ENCODE results near the gene SEC16B. TPM values are rescaled to one million over a fixed set of nuclear protein-coding genes. Genes with fewer than 3 reads are reported as not detected.

The SEC16B gene
- total and polyA plus RNA-seq, 4 experiments from 2014 or later, result not detected

DNA sequence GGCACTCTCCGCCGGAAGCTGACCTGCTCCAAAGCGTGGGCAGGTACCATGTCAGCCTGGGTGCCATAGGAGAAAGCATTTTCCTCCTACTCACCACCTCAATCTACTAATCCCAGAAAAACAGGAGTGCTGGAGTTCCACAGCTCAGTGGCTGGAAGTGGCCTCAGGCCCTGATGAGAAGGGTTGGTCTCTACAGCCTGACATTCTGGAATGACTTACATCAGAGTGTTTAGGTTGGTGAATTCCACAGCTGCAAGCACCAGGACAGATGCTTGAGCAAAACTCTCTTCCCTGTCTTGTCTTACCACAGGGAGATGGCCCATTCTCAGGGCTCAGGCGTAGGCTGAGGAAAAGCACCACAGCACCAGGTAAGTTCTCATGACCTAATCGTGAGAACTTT is 5.5 kb downstream of the SEC16B start:
- H3K27me3 Mint-ChIP-seq, result no peaks in the 10 kb centered on the region
- ChIA-PET CTCF (ENCODE audit: partially characterized antibody) (no interaction called here), POLR2A (ENCODE audit: partially characterized antibody) (no interaction called here)
- no peak overlapping the region for H3K27ac Mint-ChIP-seq
- no peak for DNase-seq
- peaks cover 0 to 4% (median under 1%) of the 10 kb centered on the region in 8 donors for H3K9me3 Mint-ChIP-seq
- no peak overlapping the region for H3K27ac ChIP-seq (ENCODE audit: low read depth, low read length)
- H3K36me3 Mint-ChIP-seq, result no peaks in the 10 kb centered on the region
- no peak overlapping the region for H3K4me3 ChIP-seq (ENCODE audit: low read length in 2 of 2)
- H3K9me3 ChIP-seq (ENCODE audit: control insufficient read depth in 1 of 2, low read length in 2 of 2), result no peaks in the 10 kb centered on the region
- H3K36me3 ChIP-seq (ENCODE audit: insufficient read depth, low read length), result no peaks in the 10 kb centered on the region
- no peaks in the 10 kb centered on the region for H3K27me3 ChIP-seq (ENCODE audit: insufficient read depth, low read length)
- intact Hi-C loops (cut with micrococcal nuclease), result no loop called here
- no peaks in the 10 kb centered on the region for H3K4me1 ChIP-seq (ENCODE audit: insufficient read depth, low read length)
- H3K4me3 Mint-ChIP-seq, result no peak overlapping the region
- no peaks in the 10 kb centered on the region for H3K4me1 Mint-ChIP-seq

DNA sequence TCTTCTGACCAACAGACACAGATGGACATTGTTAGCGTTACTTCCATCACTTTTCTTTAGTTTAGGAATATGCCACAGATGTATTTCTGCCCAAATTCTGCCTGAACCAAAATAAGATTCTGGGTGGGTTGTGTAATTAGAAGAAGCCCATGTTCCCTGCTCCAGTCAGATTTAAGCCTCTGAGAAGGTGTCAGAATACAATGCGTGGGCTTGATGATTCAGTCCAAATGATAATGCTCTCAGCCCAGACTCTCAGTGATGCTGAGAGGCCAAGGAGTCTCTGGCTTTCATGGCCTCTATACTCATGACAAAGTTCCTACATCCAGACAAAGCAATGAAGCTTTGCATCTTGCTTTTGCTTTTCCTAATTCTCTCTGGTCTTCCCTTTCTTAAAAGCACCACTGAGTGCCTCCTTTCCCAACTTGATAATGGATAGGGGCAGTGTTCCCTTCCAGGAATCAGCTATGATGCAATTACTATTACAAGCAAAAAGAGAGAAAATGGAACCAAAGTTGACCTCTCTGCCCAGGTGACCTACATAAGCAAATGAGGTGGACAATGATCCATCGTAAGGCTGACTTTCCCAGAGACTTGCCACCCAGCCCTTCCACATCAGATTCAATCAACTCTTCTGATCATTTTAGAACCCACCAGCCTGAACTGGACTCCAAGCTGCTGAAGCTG is 8.8 kb downstream of the SEC16B start:
- H3K27ac ChIP-seq (ENCODE audit: low read depth, low read length), result no peak overlapping the region
- no peaks in the 10 kb centered on the region for H3K4me1 ChIP-seq (ENCODE audit: insufficient read depth, low read length)
- peaks cover 0 to 1% of the 10 kb centered on the region in 2 donors for H3K27me3 Mint-ChIP-seq
- intact Hi-C loops (cut with micrococcal nuclease), result no loop called here
- no peaks in the 10 kb centered on the region for H3K9me3 ChIP-seq (ENCODE audit: control insufficient read depth in 1 of 2, low read length in 2 of 2)
- no peak overlapping the region for H3K27ac Mint-ChIP-seq
- POLR2A ChIA-PET (ENCODE audit: partially characterized antibody), result no interaction called here
- no peak overlapping the region for H3K4me3 ChIP-seq (ENCODE audit: low read length in 2 of 2)
- no peak overlapping the region for H3K4me3 Mint-ChIP-seq
- no peaks in the 10 kb centered on the region for H3K27me3 ChIP-seq (ENCODE audit: insufficient read depth, low read length)
- CTCF ChIA-PET (ENCODE audit: partially characterized antibody), result interaction anchor here (1.9 kb wide), 1 partner anchor 10 kb away, joined by 6 read pairs; no protein-coding TSS in a partner anchor
- no peak for DNase-seq
- H3K4me1 Mint-ChIP-seq, result no peaks in the 10 kb centered on the region
- H3K36me3 ChIP-seq (ENCODE audit: insufficient read depth, low read length), result no peaks in the 10 kb centered on the region
- no peaks in the 10 kb centered on the region for H3K36me3 Mint-ChIP-seq
- peaks cover 0 to 4% (median 0%) of the 10 kb centered on the region in 8 donors for H3K9me3 Mint-ChIP-seq

DNA sequence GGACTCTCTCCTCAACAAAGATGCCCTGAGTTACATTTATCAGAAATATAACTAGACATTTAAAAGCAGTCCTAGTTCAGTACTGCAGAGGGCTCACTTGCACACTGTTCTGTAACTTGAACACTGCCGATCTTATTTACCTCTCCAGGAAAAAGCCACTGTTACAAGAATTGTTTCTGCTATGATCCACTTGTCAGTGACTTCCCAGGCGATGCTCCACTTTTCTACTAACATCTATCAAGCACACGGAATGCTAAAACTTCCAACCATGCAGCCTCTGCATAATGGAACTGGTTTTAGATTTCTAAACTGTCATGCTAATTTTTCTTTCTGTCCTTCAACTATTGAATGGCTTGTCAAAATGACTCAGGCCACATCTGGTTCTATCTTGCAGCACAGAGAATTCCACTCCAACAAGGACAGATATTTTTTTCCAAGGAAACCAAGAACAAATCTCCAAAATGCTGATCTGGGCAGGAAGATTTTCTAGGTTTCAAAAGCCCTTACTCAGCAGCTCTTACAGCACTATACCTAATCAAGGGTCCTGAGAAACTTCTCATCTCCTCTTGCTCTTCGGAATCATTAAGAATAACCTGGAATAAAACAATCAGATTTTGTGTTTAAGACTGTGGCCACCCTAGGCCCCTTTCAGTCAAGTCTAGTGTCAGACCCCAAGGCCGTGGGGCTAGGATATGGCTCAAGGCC is 9.9 kb downstream of the SEC16B start:
- Mint-ChIP-seq H3K4me3 (no peak overlapping the region), H3K27me3 (peaks cover 0 to 1% of the 10 kb centered on the region in 2 donors), H3K27ac (no peak overlapping the region), H3K9me3 (peaks cover 0 to 4% (median 0%) of the 10 kb centered on the region in 8 donors), H3K36me3 (no peaks in the 10 kb centered on the region), H3K4me1 (no peaks in the 10 kb centered on the region)
- Histone ChIP-seq H3K27ac (ENCODE audit: low read depth, low read length) (no peak overlapping the region), H3K27me3 (ENCODE audit: insufficient read depth, low read length) (no peaks in the 10 kb centered on the region), H3K36me3 (ENCODE audit: insufficient read depth, low read length) (no peaks in the 10 kb centered on the region), H3K4me3 (ENCODE audit: low read length in 2 of 2) (no peak overlapping the region), H3K4me1 (ENCODE audit: insufficient read depth, low read length) (no peaks in the 10 kb centered on the region), H3K9me3 (ENCODE audit: control insufficient read depth in 1 of 2, low read length in 2 of 2) (no peaks in the 10 kb centered on the region)
- ChIA-PET POLR2A (ENCODE audit: partially characterized antibody) (no interaction called here), CTCF (ENCODE audit: partially characterized antibody) (no interaction called here)
- DNase-seq, result no peak
- intact Hi-C loops (cut with micrococcal nuclease), result no loop called here

DNA sequence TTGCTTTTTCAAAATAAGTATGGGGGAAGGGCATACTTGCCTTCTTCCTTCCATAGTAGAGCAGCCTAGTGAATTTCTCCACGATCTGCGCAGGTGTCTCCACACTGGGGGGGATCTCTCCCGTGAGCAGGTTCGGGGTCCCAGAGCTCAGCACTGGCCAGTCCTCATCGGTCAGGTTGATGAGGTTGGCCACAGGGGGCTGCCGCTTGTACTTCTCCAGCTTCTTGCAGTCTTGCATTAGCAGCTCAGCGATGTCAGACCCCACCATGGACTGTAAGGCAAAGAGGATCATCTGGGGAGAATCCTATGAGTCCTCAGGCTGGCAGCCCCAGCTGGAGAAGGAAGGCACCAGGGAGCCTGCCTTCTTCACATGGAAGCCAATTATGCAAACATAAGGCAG is 11.8 kb downstream of the SEC16B start:
- H3K27me3 ChIP-seq (ENCODE audit: insufficient read depth, low read length), result no peaks in the 10 kb centered on the region
- no peaks in the 10 kb centered on the region for H3K4me1 ChIP-seq (ENCODE audit: insufficient read depth, low read length)
- H3K36me3 Mint-ChIP-seq, result no peaks in the 10 kb centered on the region
- DNase-seq, result no peak
- no peak overlapping the region for H3K27ac ChIP-seq (ENCODE audit: low read depth, low read length)
- H3K27ac Mint-ChIP-seq, result no peak overlapping the region
- CTCF ChIA-PET (ENCODE audit: partially characterized antibody), result no interaction called here
- H3K4me1 Mint-ChIP-seq, result no peaks in the 10 kb centered on the region
- no peak overlapping the region for H3K4me3 ChIP-seq (ENCODE audit: low read length in 2 of 2)
- no peak overlapping the region for H3K4me3 Mint-ChIP-seq
- peaks cover 0 to 4% (median 0%) of the 10 kb centered on the region in 8 donors for H3K9me3 Mint-ChIP-seq
- POLR2A ChIA-PET (ENCODE audit: partially characterized antibody), result no interaction called here
- H3K27me3 Mint-ChIP-seq, result peaks cover 0 to 1% of the 10 kb centered on the region in 2 donors
- intact Hi-C loops (cut with micrococcal nuclease), result no loop called here
- no peaks in the 10 kb centered on the region for H3K36me3 ChIP-seq (ENCODE audit: insufficient read depth, low read length)
- no peaks in the 10 kb centered on the region for H3K9me3 ChIP-seq (ENCODE audit: control insufficient read depth in 1 of 2, low read length in 2 of 2)

DNA sequence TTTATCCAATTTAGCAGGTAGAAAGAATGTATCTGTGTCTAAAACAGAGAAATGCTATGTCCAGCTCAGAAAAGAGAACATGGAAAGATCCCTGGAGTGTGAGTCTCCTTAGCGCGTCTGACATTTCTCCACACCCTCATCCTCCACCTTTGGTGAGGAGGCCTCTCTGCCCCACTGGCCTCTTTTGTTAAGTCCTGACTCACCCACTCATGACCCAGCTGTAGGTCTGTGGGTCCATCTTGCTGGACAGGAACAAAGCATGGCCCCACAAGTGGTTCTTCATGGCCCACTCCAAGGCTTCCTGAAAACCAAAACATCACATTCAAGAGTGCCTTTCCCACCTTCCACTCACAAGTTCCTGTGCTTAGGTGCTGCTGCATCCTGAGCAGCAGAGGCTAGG is 15.8 kb downstream of the SEC16B start:
- CTCF ChIA-PET (ENCODE audit: partially characterized antibody), result interaction anchor here (0.6 kb wide), 1 partner anchor 1436 kb away, joined by 3 read pairs; no protein-coding TSS in a partner anchor
- Mint-ChIP-seq H3K9me3 (peaks cover 0 to 4% (median 0%) of the 10 kb centered on the region in 8 donors), H3K27me3 (peaks cover 0 to 1% of the 10 kb centered on the region in 2 donors), H3K4me1 (no peaks in the 10 kb centered on the region), H3K27ac (no peak overlapping the region), H3K36me3 (no peaks in the 10 kb centered on the region), H3K4me3 (no peak overlapping the region)
- H3K4me3 ChIP-seq (ENCODE audit: low read length in 2 of 2), result no peak overlapping the region
- H3K27me3 ChIP-seq (ENCODE audit: insufficient read depth, low read length), result no peaks in the 10 kb centered on the region
- intact Hi-C loops (cut with micrococcal nuclease), result no loop called here
- POLR2A ChIA-PET (ENCODE audit: partially characterized antibody), result no interaction called here
- H3K9me3 ChIP-seq (ENCODE audit: control insufficient read depth in 1 of 2, low read length in 2 of 2), result no peaks in the 10 kb centered on the region
- H3K27ac ChIP-seq (ENCODE audit: low read depth, low read length), result no peak overlapping the region
- DNase-seq, result no peak
- no peaks in the 10 kb centered on the region for H3K36me3 ChIP-seq (ENCODE audit: insufficient read depth, low read length)
- no peaks in the 10 kb centered on the region for H3K4me1 ChIP-seq (ENCODE audit: insufficient read depth, low read length)

DNA sequence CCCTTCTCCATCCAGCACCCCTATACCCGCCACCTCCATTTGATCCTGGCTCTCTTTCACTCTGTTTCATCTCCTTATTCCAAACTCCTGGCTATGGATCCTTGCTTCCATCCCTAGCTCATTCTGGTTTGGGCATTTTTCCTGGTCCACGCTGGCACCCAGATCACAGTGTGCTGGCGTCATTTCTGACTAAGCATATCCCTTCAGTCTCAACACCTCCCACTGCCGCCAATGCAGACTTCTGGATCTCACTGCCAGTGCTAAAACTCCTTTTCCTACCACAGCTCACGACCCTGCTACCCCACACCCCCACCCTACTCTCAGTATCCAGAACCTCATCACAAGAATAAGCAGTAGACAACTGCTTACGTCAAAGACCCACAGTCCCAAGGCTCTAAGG is 16.3 kb downstream of the SEC16B start:
- no peak for DNase-seq
- Histone ChIP-seq H3K4me3 (ENCODE audit: low read length in 2 of 2) (no peak overlapping the region), H3K4me1 (ENCODE audit: insufficient read depth, low read length) (no peaks in the 10 kb centered on the region), H3K27me3 (ENCODE audit: insufficient read depth, low read length) (no peaks in the 10 kb centered on the region), H3K9me3 (ENCODE audit: control insufficient read depth in 1 of 2, low read length in 2 of 2) (no peaks in the 10 kb centered on the region), H3K27ac (ENCODE audit: low read depth, low read length) (no peak overlapping the region), H3K36me3 (ENCODE audit: insufficient read depth, low read length) (no peaks in the 10 kb centered on the region)
- Mint-ChIP-seq H3K4me3 (no peak overlapping the region), H3K27me3 (peaks cover 0 to 1% of the 10 kb centered on the region in 2 donors), H3K9me3 (peaks cover 0 to 4% (median 0%) of the 10 kb centered on the region in 8 donors), H3K4me1 (no peaks in the 10 kb centered on the region), H3K27ac (no peak overlapping the region), H3K36me3 (no peaks in the 10 kb centered on the region)
- intact Hi-C loops (cut with micrococcal nuclease), result no loop called here
- POLR2A ChIA-PET (ENCODE audit: partially characterized antibody), result no interaction called here
- CTCF ChIA-PET (ENCODE audit: partially characterized antibody), result no interaction called here

DNA sequence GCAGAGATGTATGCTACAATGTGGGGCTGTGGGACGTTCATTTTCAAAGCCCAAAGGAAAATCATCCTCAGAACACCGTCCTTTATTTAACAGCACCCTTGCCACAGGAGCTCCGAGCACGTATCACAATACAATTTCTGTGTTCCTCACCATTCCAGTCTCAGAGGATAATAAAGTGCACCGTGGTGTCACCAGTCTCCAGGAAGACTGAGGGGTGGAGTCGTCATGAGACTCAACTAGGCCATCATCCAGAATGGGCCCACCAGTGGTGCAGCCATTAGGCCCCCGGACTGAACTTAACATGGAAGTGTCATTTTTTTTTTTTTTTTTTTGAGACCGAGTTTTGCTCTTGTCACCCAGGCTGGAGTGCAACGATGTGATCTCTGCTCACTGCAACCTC is 17.2 kb downstream of the SEC16B start:
- Mint-ChIP-seq H3K9me3 (peaks cover 0 to 4% (median 0%) of the 10 kb centered on the region in 8 donors), H3K27ac (no peak overlapping the region), H3K27me3 (peaks cover 0 to under 1% of the 10 kb centered on the region in 2 donors), H3K4me1 (no peaks in the 10 kb centered on the region), H3K4me3 (no peak overlapping the region), H3K36me3 (no peaks in the 10 kb centered on the region)
- intact Hi-C loops (cut with micrococcal nuclease), result no loop called here
- no peak for DNase-seq
- H3K36me3 ChIP-seq (ENCODE audit: insufficient read depth, low read length), result no peaks in the 10 kb centered on the region
- H3K9me3 ChIP-seq (ENCODE audit: control insufficient read depth in 1 of 2, low read length in 2 of 2), result no peaks in the 10 kb centered on the region
- H3K27me3 ChIP-seq (ENCODE audit: insufficient read depth, low read length), result no peaks in the 10 kb centered on the region
- CTCF ChIA-PET (ENCODE audit: partially characterized antibody), result no interaction called here
- no peak overlapping the region for H3K27ac ChIP-seq (ENCODE audit: low read depth, low read length)
- POLR2A ChIA-PET (ENCODE audit: partially characterized antibody), result no interaction called here
- no peaks in the 10 kb centered on the region for H3K4me1 ChIP-seq (ENCODE audit: insufficient read depth, low read length)
- H3K4me3 ChIP-seq (ENCODE audit: low read length in 2 of 2), result no peak overlapping the region
